HG03196 (cell line): Measurements from ENCODE around the gene MAGI1.

Experiments
- ATAC-seq: cut with Tn5 transposase; IDR thresholded peaks from one replicate; pipeline ENCODE4 v1.9.1; 2021; ENCODE audit not compliant: unreplicated experiment

Gene MAGI1

GRCh38 chr3:65600888-65601287 lies 437.8 kb downstream of the MAGI1 start:
- no peak for ATAC-seq

- no peak for ATAC-seq
These were observed 440.7 kb downstream of the MAGI1 start for GRCh38 chr3:65597952-65598413.

GRCh38 chr3:65597226-65597951 lies 441.3 kb downstream of the MAGI1 start:
- no peak for ATAC-seq

GRCh38 chr3:65596571-65597225 lies 442.0 kb downstream of the MAGI1 start:
- no peak for ATAC-seq

- ATAC-seq = no peak
These were observed 442.8 kb downstream of the MAGI1 start for GRCh38 chr3:65596029-65596300.

GRCh38 chr3:65595222-65596028 lies 443.3 kb downstream of the MAGI1 start:
- ATAC-seq = no peak

- ATAC-seq = no peak
These were observed 444.7 kb downstream of the MAGI1 start for GRCh38 chr3:65593780-65594752.

GRCh38 chr3:65591313-65591712 lies 447.4 kb downstream of the MAGI1 start:
- no peak for ATAC-seq

GRCh38 chr3:65588884-65589283 lies 449.8 kb downstream of the MAGI1 start:
- ATAC-seq = no peak

GRCh38 chr3:65587650-65588439 lies 450.9 kb downstream of the MAGI1 start:
- no peak for ATAC-seq

GRCh38 chr3:65584913-65585312 lies 453.8 kb downstream of the MAGI1 start:
- no peak for ATAC-seq

- no peak for ATAC-seq
These were observed 454.7 kb downstream of the MAGI1 start for GRCh38 chr3:65584002-65584401.

GRCh38 chr3:65583188-65583587 lies 455.5 kb downstream of the MAGI1 start:
- ATAC-seq = no peak

- no peak for ATAC-seq
These were observed 456.6 kb downstream of the MAGI1 start for GRCh38 chr3:65582012-65582717.

GRCh38 chr3:65581313-65581712 lies 457.4 kb downstream of the MAGI1 start:
- no peak for ATAC-seq

GRCh38 chr3:65578861-65579260 lies 459.9 kb downstream of the MAGI1 start:
- no peak for ATAC-seq

GRCh38 chr3:65577843-65578430 lies 460.8 kb downstream of the MAGI1 start:
- no peak for ATAC-seq

- ATAC-seq = no peak
These were observed 461.8 kb downstream of the MAGI1 start for GRCh38 chr3:65576966-65577365.

GRCh38 chr3:65576228-65576627 lies 462.5 kb downstream of the MAGI1 start:
- no peak for ATAC-seq
